ENCODE results near the gene LMNTD2. TPM values are rescaled to one million over a fixed set of nuclear protein-coding genes. Genes with fewer than 3 reads are reported as not detected.

LMNTD2 gene
- total RNA-seq, 2 experiments from 2014 or later, result 2.5 to 3.2 TPM

- ChIA-PET POLR2A (interaction anchor here (0.8 to 3.3 kb wide), 9 partner anchors 8 to 274 kb away, joined by 3 to 25 read pairs (median 7); partner anchors contain the start of genes IRF7, LRRC56, PHRF1 and SIGIRR), CTCF (interaction anchor here (0.8 to 1.6 kb wide), 3 partner anchors 10 to 15 kb away, joined by 3 to 4 read pairs (median 3); no protein-coding TSS in a partner anchor)
- Mint-ChIP-seq H3K4me3 (peak overlapping the region; percentile 77), H3K27me3 (peaks cover 4% of the 10 kb centered on the region), H3K27ac (peak overlapping the region; percentile 62), H3K36me3 (ENCODE audit: low read depth) (peaks cover 6% of the 10 kb centered on the region), H3K9me3 (no peaks in the 10 kb centered on the region), H3K4me1 (peaks cover 17% of the 10 kb centered on the region)
- no peak for DNase-seq
These were observed 8.8 kb upstream of the LMNTD2 start for GRCh38 chr11:569158-569885.

- Mint-ChIP-seq H3K27me3 (no peaks in the 10 kb centered on the region), H3K4me1 (peaks cover 15% of the 10 kb centered on the region), H3K4me3 (peak overlapping the region; percentile 77), H3K27ac (peak overlapping the region; percentile 62), H3K36me3 (ENCODE audit: low read depth) (peaks cover 11% of the 10 kb centered on the region), H3K9me3 (no peaks in the 10 kb centered on the region)
- ChIA-PET POLR2A (interaction anchor here (0.6 to 3.3 kb wide), 10 partner anchors 9 to 274 kb away, joined by 3 to 25 read pairs (median 5); partner anchors contain the start of genes IRF7, LRRC56, PHRF1 and SIGIRR), CTCF (interaction anchor here (0.6 to 1.6 kb wide), 5 partner anchors 9 to 157 kb away, joined by 3 to 4 read pairs (median 3); no protein-coding TSS in a partner anchor)
- peak; percentile 96 for DNase-seq
These were observed 8.0 kb upstream of the LMNTD2 start for GRCh38 chr11:568306-569157.

DNA sequence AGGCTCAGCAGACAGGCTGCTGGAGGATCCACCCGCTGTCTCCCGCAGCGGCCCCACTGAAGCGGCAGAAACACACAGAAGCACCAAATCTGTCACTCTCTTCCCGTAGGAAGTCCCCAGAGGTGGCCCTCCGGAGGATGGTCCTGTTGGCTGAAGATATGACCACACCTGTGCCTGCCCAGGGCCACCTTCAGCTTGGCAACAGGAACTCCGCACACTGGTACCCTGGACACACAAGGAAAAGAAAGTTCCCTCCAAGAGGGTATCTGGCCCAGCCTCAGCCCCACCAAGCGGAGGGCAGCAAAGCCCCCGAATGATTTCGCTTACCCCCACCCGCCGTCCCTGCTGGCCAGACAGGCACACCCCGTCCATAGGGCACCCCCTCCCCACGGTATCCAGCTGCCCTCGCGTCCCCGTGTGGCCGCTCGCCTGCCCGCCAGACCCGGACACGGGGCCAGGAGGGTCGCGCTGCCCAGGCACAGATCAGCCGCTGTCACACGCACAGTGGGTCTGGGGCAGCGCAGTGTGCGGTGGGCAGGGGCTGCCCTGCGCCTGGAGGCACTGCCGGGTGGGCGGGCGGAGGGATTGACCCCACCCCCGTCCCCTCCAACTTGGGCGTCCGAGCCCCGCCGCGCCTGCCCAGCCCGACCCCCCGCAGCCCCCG lies 7.2 kb upstream of the LMNTD2 start:
- DNase-seq, result no peak
- POLR2A ChIA-PET, result interaction anchor here (0.6 to 3.3 kb wide), 9 partner anchors 8 to 275 kb away, joined by 3 to 25 read pairs (median 7); partner anchors contain the start of genes IRF7, LRRC56, PHRF1 and TSPAN4
- Mint-ChIP-seq H3K4me3 (peak overlapping the region; percentile 81), H3K27ac (no peak overlapping the region), H3K36me3 (ENCODE audit: low read depth) (peaks cover 13% of the 10 kb centered on the region), H3K4me1 (peaks cover 15% of the 10 kb centered on the region), H3K27me3 (no peaks in the 10 kb centered on the region), H3K9me3 (no peaks in the 10 kb centered on the region)
- CTCF ChIA-PET, result interaction anchor here (0.8 to 1.2 kb wide), 2 partner anchors 10 to 158 kb away, joined by 3 to 4 read pairs; no protein-coding TSS in a partner anchor

DNA sequence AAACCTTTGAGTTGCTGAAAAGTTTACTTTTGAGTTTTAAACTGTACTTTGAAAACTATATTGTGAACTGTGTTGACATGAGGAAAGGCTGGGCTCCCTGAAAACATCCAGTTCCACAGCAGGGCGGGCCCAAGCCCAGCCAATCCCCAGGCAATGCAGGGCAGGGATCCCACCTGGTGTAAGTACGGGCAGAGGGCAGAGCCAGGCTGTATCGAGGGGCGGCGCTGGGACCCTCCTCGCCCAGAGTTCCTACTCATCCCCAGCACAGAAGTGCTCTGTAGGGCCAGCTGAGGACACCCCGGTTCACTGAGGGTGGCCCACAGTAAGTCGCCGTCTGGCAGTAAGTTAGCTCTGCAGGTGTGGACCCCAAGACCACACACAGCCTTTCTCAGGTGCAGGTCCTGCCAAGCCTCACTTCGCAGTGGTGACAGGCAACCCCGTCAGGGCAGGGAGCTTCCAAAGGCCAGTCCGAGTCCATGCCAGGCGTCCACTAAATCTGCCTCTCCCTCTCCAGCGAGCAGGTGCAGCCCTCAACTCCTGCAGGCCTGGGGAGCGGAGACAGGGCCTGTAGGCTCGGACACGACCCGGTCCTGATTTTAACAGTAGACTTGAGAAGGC lies 6.6 kb upstream of the LMNTD2 start:
- ChIA-PET CTCF (no interaction called here), POLR2A (interaction anchor here (1.8 to 3.3 kb wide), 4 partner anchors 10 to 49 kb away, joined by 4 to 25 read pairs (median 13); partner anchors contain the start of genes IRF7 and PHRF1)
- no peak overlapping the region for H3K27ac Mint-ChIP-seq
- H3K4me1 Mint-ChIP-seq, result peaks cover 15% of the 10 kb centered on the region
- no peaks in the 10 kb centered on the region for H3K27me3 Mint-ChIP-seq
- H3K4me3 Mint-ChIP-seq, result peak overlapping the region; percentile 81
- peaks cover 13% of the 10 kb centered on the region for H3K36me3 Mint-ChIP-seq (ENCODE audit: low read depth)
- no peak for DNase-seq
- H3K9me3 Mint-ChIP-seq, result no peaks in the 10 kb centered on the region

GRCh38 chr11:565921-566509 lies 5.5 kb upstream of the LMNTD2 start:
- Mint-ChIP-seq H3K36me3 (ENCODE audit: low read depth) (peaks cover 13% of the 10 kb centered on the region), H3K27me3 (no peaks in the 10 kb centered on the region), H3K4me1 (peaks cover 21% of the 10 kb centered on the region), H3K4me3 (peak overlapping the region; percentile 81), H3K27ac (no peak overlapping the region), H3K9me3 (no peaks in the 10 kb centered on the region)
- DNase-seq, result no peak
- POLR2A ChIA-PET, result interaction anchor here (1.6 to 1.8 kb wide), 2 partner anchors 11 to 22 kb away, joined by 4 to 12 read pairs; partner anchors contain the start of gene PHRF1
- CTCF ChIA-PET, result interaction anchor here (3.1 kb wide), 1 partner anchor 11 kb away, joined by 17 read pairs; no protein-coding TSS in a partner anchor

- no peak for DNase-seq
- Mint-ChIP-seq H3K27ac (no peak overlapping the region), H3K27me3 (peaks cover 3% of the 10 kb centered on the region), H3K36me3 (ENCODE audit: low read depth) (peaks cover 13% of the 10 kb centered on the region), H3K9me3 (no peaks in the 10 kb centered on the region), H3K4me1 (peaks cover 23% of the 10 kb centered on the region), H3K4me3 (no peak overlapping the region)
- ChIA-PET POLR2A (interaction anchor here (0.8 to 1.2 kb wide), 2 partner anchors 9 to 12 kb away, joined by 3 read pairs; partner anchors contain the start of gene PHRF1), CTCF (interaction anchor here (3.1 kb wide), 1 partner anchor 9 kb away, joined by 17 read pairs; no protein-coding TSS in a partner anchor)
These were observed 3.5 kb upstream of the LMNTD2 start for GRCh38 chr11:563812-564578.

DNA sequence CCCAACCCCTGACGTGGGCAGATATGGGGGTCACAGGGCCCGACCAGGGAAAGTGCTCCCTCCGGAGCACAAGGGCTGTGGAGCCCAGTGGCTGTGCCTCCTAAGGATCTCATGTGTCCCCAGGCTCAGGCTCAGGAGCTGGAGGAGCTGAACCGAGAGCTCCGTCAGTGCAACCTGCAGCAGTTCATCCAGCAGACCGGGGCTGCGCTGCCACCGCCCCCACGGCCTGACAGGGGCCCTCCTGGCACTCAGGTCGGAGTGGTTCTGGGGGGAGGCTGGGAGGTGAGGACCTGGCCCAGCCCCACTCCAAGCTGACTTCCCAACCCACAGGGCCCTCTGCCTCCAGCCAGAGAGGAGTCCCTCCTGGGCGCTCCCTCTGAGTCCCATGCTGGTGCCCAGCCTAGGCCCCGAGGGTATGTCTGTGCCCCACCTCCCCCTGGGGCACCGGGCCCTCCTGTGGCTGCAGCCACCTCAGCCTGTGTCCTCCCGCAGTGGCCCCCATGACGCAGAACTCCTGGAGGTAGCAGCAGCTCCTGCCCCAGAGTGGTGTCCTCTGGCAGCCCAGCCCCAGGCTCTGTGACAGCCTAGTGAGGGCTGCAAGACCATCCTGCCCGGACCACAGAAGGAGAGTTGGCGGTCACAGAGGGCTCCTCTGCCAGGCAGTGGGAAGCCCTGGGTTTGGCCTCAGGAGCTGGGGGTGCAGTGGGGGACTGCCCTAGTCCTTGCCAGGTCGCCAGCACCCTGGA lies 2.7 kb upstream of the LMNTD2 start:
- ChIA-PET POLR2A (interaction anchor here (1.2 kb wide), 1 partner anchor 9 kb away, joined by 3 read pairs; no protein-coding TSS in a partner anchor), CTCF (interaction anchor here (3.1 kb wide), 1 partner anchor 8 kb away, joined by 17 read pairs; no protein-coding TSS in a partner anchor)
- Mint-ChIP-seq H3K4me3 (no peak overlapping the region), H3K27ac (no peak overlapping the region), H3K4me1 (peaks cover 23% of the 10 kb centered on the region), H3K27me3 (peaks cover 3% of the 10 kb centered on the region), H3K36me3 (ENCODE audit: low read depth) (peaks cover 13% of the 10 kb centered on the region), H3K9me3 (no peaks in the 10 kb centered on the region)
- DNase-seq, result no peak

DNA sequence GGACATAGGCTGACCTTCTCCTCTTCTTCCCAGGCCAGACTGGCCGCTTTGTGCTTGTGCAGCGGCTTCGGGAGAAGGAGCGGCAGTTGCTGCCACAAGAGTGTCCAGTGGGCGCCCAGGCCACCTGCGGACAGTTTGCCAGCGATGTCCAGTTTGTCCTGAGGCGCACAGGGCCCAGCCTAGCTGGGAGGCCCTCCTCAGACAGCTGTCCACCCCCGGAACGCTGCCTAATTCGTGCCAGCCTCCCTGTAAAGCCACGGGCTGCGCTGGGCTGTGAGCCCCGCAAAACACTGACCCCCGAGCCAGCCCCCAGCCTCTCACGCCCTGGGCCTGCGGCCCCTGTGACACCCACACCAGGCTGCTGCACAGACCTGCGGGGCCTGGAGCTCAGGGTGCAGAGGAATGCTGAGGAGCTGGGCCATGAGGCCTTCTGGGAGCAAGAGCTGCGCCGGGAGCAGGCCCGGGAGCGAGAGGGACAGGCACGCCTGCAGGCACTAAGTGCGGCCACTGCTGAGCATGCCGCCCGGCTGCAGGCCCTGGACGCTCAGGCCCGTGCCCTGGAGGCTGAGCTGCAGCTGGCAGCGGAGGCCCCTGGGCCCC lies 1.6 kb upstream of the LMNTD2 start:
- POLR2A ChIA-PET, result interaction anchor here (1.0 to 1.8 kb wide), 5 partner anchors 14 to 56 kb away, joined by 5 to 8 read pairs (median 5); partner anchors contain the start of genes IRF7, LRRC56, PHRF1 and RNH1
- DNase-seq, result no peak
- CTCF ChIA-PET, result interaction anchor here (0.8 kb wide), 1 partner anchor 198 kb away, joined by 5 read pairs; no protein-coding TSS in a partner anchor
- Mint-ChIP-seq H3K36me3 (ENCODE audit: low read depth) (peaks cover 10% of the 10 kb centered on the region), H3K9me3 (no peaks in the 10 kb centered on the region), H3K4me1 (peaks cover 19% of the 10 kb centered on the region), H3K4me3 (peak overlapping the region; percentile 94), H3K27me3 (peaks cover 7% of the 10 kb centered on the region), H3K27ac (no peak overlapping the region)

- peak overlapping the region; percentile 94 for H3K4me3 Mint-ChIP-seq
- peaks cover 12% of the 10 kb centered on the region for H3K27me3 Mint-ChIP-seq
- CTCF ChIA-PET, result interaction anchor here (0.8 kb wide), 1 partner anchor 197 kb away, joined by 5 read pairs; no protein-coding TSS in a partner anchor
- POLR2A ChIA-PET, result interaction anchor here (1.0 to 1.8 kb wide), 5 partner anchors 14 to 55 kb away, joined by 5 to 8 read pairs (median 5); partner anchors contain the start of genes IRF7, LRRC56, PHRF1 and RNH1
- peak overlapping the region; percentile 71 for H3K27ac Mint-ChIP-seq
- peaks cover 10% of the 10 kb centered on the region for H3K36me3 Mint-ChIP-seq (ENCODE audit: low read depth)
- peaks cover 18% of the 10 kb centered on the region for H3K4me1 Mint-ChIP-seq
- peak; percentile 41 for DNase-seq
- no peaks in the 10 kb centered on the region for H3K9me3 Mint-ChIP-seq
These were observed 838 bp upstream of the LMNTD2 start for GRCh38 chr11:561148-562003.
